HG03066 (cell line): ENCODE measurements around the gene LYVE1.

Experiments used
- ATAC-seq: cut with Tn5 transposase; IDR thresholded peaks from one replicate; pipeline ENCODE4 v1.9.1; 2021; ENCODE audit warnings: low read depth; ENCODE audit not compliant: unreplicated experiment

LYVE1 gene

GRCh38 chr11:10528121-10528520 lies 40.3 kb downstream of the LYVE1 start:
- no peak for ATAC-seq

GRCh38 chr11:10526974-10527918 lies 41.2 kb downstream of the LYVE1 start:
- ATAC-seq: peak; percentile 68

- no peak for ATAC-seq
Measured at GRCh38 chr11:10524471-10524870, 44.0 kb downstream of the LYVE1 start.

GRCh38 chr11:10522921-10523320 lies 45.5 kb downstream of the LYVE1 start:
- ATAC-seq: no peak

GRCh38 chr11:10522276-10522675 lies 46.2 kb downstream of the LYVE1 start:
- ATAC-seq: no peak

GRCh38 chr11:10520562-10520961 lies 47.9 kb downstream of the LYVE1 start:
- ATAC-seq: no peak

- no peak for ATAC-seq
Measured at GRCh38 chr11:10519630-10520029, 48.8 kb downstream of the LYVE1 start.

GRCh38 chr11:10518891-10519290 lies 49.6 kb downstream of the LYVE1 start:
- no peak for ATAC-seq

GRCh38 chr11:10518123-10518522 lies 50.3 kb downstream of the LYVE1 start:
- no peak for ATAC-seq

- no peak for ATAC-seq
Measured at GRCh38 chr11:10515418-10515817, 53.0 kb downstream of the LYVE1 start.

- ATAC-seq: no peak
Measured at GRCh38 chr11:10514709-10515108, 53.8 kb downstream of the LYVE1 start.

- ATAC-seq: no peak
Measured at GRCh38 chr11:10514202-10514601, 54.3 kb downstream of the LYVE1 start.

- ATAC-seq: no peak
Measured at GRCh38 chr11:10511181-10511621, 57.3 kb downstream of the LYVE1 start.
